ENCODE results near the gene GTF2H3. TPM values are rescaled to one million over a fixed set of nuclear protein-coding genes. Genes with fewer than 3 reads are reported as not detected.

GTF2H3 gene
- polyA plus RNA-seq, 2 of the 4 experiments (the other 2 are of a cell fraction): 25.5 to 85.3 TPM

- Histone ChIP-seq H3K4me3 (no peak overlapping the region), H3K27ac (no peak overlapping the region), H3K4me2 (no peak overlapping the region), H3K9me3 (no peaks in the 10 kb centered on the region), H3K4me1 (no peaks in the 10 kb centered on the region)
- CTCF ChIA-PET: interaction anchor here (1.3 kb wide), 1 partner anchor 38 kb away, joined by 3 read pairs; no protein-coding TSS in a partner anchor
- TF ChIP-seq NR3C1 (IDR thresholded peaks at IDR 0.05) (no peak), SREBF2 (IDR thresholded peaks at IDR 0.05) (no peak), REST (IDR thresholded peaks at IDR 0.05) (no peak), CHD4 (IDR thresholded peaks at IDR 0.05; ENCODE audit: borderline replicate concordance) (no peak), MAZ (IDR thresholded peaks at IDR 0.05; ENCODE audit: borderline replicate concordance, low read depth, low read length) (no peak), BCL3 (IDR thresholded peaks at IDR 0.05) (no peak), PHF8 (IDR thresholded peaks at IDR 0.05; ENCODE audit: borderline replicate concordance, low read depth) (no peak), HDAC2 (IDR thresholded peaks at IDR 0.05) (no peak), RFX5 (IDR thresholded peaks at IDR 0.05) (no peak), CBX8 (IDR thresholded peaks at IDR 0.05) (no peak), SMC3 (IDR thresholded peaks at IDR 0.05) (no peak), CBX2 (IDR thresholded peaks at IDR 0.05; ENCODE audit: borderline replicate concordance, low read depth) (no peak), ELK1 (IDR thresholded peaks at IDR 0.05; ENCODE audit: low read depth, low read length) (no peak), FOSL2 (IDR thresholded peaks at IDR 0.05) (no peak), FOSL2 (CRISPR knock-in tag; IDR thresholded peaks at IDR 0.05) (no peak), RNF2 (IDR thresholded peaks at IDR 0.05; ENCODE audit: borderline replicate concordance, low read depth) (no peak)
- DNase-seq (ENCODE audit: low read depth in 1 of 2, low spot score in 1 of 2) (no peak), FAIRE-seq (no peak), ATAC-seq (no peak)
- POLR2A ChIA-PET: no interaction called here
- 92% methylated on average over 2 of the region's 2 CpGs for WGBS (ENCODE audit: missing lambda C conversion rate)
Observed at GRCh38 chr12:123681605-123682004, 48.0 kb downstream of the GTF2H3 start.

- DNase-seq (ENCODE audit: low read depth in 1 of 2, low spot score in 1 of 2) (no peak), ATAC-seq (no peak), FAIRE-seq (no peak)
- Histone ChIP-seq H3K4me1 (no peaks in the 10 kb centered on the region), H3K27ac (no peak overlapping the region), H3K4me3 (no peak overlapping the region), H3K4me2 (no peak overlapping the region), H3K9me3 (no peaks in the 10 kb centered on the region)
- CTCF ChIA-PET: interaction anchor here (0.6 kb wide), 1 partner anchor 232 kb away, joined by 4 read pairs; no protein-coding TSS in a partner anchor
- POLR2A ChIA-PET: no interaction called here
- WGBS (ENCODE audit: missing lambda C conversion rate): 91% methylated on average over 3 of the region's 3 CpGs
- TF ChIP-seq KDM1A (IDR thresholded peaks at IDR 0.05; ENCODE audit: low read depth): no peak
Observed at GRCh38 chr12:123683964-123684363, 50.3 kb downstream of the GTF2H3 start.

- TF ChIP-seq TP53 (CRISPR knock-in tag; IDR thresholded peaks at IDR 0.05) (no peak), MAFK (IDR thresholded peaks at IDR 0.05; ENCODE audit: partially characterized antibody) (no peak)
- CTCF ChIA-PET: interaction anchor here (0.8 kb wide), 1 partner anchor 13 kb away, joined by 3 read pairs; no protein-coding TSS in a partner anchor
- FAIRE-seq: no peak
Observed at GRCh38 chr12:123686636-123687190, 53.1 kb downstream of the GTF2H3 start.

More at GRCh38 chr12:123686636-123687190, 53.1 kb downstream of the GTF2H3 start:
- DNase-seq (ENCODE audit: low read depth in 1 of 2, low spot score in 1 of 2) (no peak), ATAC-seq (no peak)
- Histone ChIP-seq H3K4me3 (no peak overlapping the region), H3K27ac (no peak overlapping the region), H3K4me1 (no peaks in the 10 kb centered on the region), H3K4me2 (no peak overlapping the region), H3K9me3 (no peaks in the 10 kb centered on the region)
- POLR2A ChIA-PET: no interaction called here
- 93% methylated on average over 18 of the region's 18 CpGs for WGBS (ENCODE audit: missing lambda C conversion rate)
